ENCODE measurements around the gene MRPL28. TPM values are rescaled to one million over a fixed set of nuclear protein-coding genes. Genes with fewer than 3 reads are reported as not detected.

MRPL28 gene
- total and polyA plus RNA-seq, 2 donors (not counting 1 experiment from before 2014, with no cell fraction given): 65.2 to 86.5 TPM

DNA sequence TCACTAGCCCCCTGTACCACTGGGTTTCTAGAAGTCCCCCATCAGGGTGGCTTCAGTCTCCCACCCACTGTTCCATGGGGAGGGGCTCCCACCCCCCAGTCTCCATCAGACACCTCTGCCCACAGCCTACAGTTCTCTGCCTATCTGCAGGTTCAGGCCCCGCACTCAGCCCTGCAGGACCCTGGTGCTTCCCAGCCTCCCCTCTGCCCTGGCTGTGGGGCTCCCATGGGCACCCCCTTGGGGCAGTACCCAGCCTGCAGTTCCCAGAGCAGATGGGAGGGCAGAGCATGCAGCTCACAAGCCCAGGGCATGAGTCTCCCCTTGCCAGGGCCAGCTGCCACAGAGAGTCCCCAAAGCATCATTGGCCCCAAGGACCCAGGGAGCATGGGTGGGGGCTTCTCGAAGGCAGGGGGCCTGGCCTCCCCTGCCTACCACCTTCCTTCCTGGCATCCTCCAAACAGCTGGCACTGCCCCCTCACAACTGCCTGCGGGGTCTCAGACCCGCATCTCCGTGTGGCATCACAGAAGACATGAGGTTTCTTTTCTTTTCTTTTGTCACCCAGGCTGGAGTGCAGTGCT, 2.8 kb upstream of the MRPL28 start:
- Histone ChIP-seq H3K79me2 (ENCODE audit: control insufficient read depth, insufficient read depth, low read length) (peaks cover 2% of the 10 kb centered on the region), H3K36me3 (ENCODE audit: control insufficient read depth, insufficient read depth, low read length) (peaks cover 39% of the 10 kb centered on the region), H4K20me1 (ENCODE audit: control insufficient read depth, extremely low read depth, insufficient read depth, low read length) (no peaks in the 10 kb centered on the region), H3K27ac (ENCODE audit: insufficient read depth, low read length) (no peak overlapping the region), H3K4me2 (ENCODE audit: extremely low read depth, insufficient read depth, low read length) (no peak overlapping the region), H3K9me3 (ENCODE audit: control insufficient read depth, insufficient read depth, low read depth, low read length) (no peaks in the 10 kb centered on the region), H3K9ac (ENCODE audit: insufficient read depth, low read length) (no peak overlapping the region), H3K27me3 (ENCODE audit: control insufficient read depth, insufficient read depth, low read length) (no peaks in the 10 kb centered on the region), H3K4me3 (replicated peaks in 1 of 4; ENCODE audit: control extremely low read depth in 1 of 4, insufficient read depth in 1 of 4, low read depth in 3 of 4, low read length in 4 of 4) (no peak overlapping the region), H2AFZ (ENCODE audit: low read length) (no peak overlapping the region), H3K4me1 (ENCODE audit: control insufficient read depth, extremely low read depth, insufficient read depth, low read length) (peaks cover 2% of the 10 kb centered on the region)
- no peak for DNase-seq (ENCODE audit: low read depth in 2 of 2)
- TF ChIP-seq, protein P1, sequence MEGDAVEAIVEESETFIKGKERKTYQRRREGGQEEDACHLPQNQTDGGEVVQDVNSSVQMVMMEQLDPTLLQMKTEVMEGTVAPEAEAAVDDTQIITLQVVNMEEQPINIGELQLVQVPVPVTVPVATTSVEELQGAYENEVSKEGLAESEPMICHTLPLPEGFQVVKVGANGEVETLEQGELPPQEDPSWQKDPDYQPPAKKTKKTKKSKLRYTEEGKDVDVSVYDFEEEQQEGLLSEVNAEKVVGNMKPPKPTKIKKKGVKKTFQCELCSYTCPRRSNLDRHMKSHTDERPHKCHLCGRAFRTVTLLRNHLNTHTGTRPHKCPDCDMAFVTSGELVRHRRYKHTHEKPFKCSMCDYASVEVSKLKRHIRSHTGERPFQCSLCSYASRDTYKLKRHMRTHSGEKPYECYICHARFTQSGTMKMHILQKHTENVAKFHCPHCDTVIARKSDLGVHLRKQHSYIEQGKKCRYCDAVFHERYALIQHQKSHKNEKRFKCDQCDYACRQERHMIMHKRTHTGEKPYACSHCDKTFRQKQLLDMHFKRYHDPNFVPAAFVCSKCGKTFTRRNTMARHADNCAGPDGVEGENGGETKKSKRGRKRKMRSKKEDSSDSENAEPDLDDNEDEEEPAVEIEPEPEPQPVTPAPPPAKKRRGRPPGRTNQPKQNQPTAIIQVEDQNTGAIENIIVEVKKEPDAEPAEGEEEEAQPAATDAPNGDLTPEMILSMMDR (conservative IDR thresholded peaks at IDR 0.05 in 1 of 2, IDR thresholded peaks at IDR 0.05 in 1 of 2; ENCODE audit: low read depth in 1 of 2, low read length in 2 of 2): no peak
- no peak for TF ChIP-seq EZH2 (IDR thresholded peaks at IDR 0.05; ENCODE audit: low read length, missing control alignments)

DNA sequence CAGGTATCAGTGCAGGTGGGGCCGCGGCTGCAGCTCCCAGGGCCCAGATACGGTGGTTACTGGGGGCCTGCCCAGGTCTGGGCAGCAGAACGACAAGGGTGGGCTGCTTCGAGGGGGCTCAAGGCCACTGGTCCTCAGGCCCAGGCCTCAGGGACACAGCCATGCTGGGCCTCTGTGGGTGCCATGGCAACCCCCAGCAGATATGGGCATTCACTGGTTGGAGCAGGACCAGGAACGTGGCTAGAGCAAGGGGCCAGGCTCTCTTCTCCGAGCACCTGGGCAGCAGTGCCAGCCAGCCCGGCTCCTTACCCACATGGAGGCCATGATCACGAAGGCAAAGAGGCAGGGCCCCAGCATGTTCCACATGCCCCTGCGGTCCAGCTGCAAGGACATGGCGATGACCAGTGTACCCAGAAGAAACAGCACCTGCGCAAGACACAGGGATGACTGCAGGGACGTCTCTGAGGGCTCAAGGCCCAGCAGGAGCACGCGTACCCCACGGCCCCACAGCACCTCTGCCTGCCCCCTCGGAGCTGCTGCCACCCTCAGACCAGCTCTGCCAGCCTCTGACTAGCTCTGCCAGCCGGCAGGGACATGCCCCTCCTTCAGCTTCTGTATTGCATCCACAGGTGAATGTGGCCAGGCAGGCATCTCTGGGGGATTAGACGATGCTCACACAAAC, 2.1 kb upstream of the MRPL28 start:
- no peak overlapping the region for H3K4me3 ChIP-seq (replicated peaks in 1 of 4; ENCODE audit: control extremely low read depth in 1 of 4, insufficient read depth in 1 of 4, low read depth in 3 of 4, low read length in 4 of 4)
- no peak overlapping the region for H2AFZ ChIP-seq (ENCODE audit: low read length)
- H3K27ac ChIP-seq (ENCODE audit: insufficient read depth, low read length): no peak overlapping the region
- H3K4me1 ChIP-seq (ENCODE audit: control insufficient read depth, extremely low read depth, insufficient read depth, low read length): peaks cover 2% of the 10 kb centered on the region
- H4K20me1 ChIP-seq (ENCODE audit: control insufficient read depth, extremely low read depth, insufficient read depth, low read length): no peaks in the 10 kb centered on the region
- no peaks in the 10 kb centered on the region for H3K9me3 ChIP-seq (ENCODE audit: control insufficient read depth, insufficient read depth, low read depth, low read length)
- peaks cover 46% of the 10 kb centered on the region for H3K36me3 ChIP-seq (ENCODE audit: control insufficient read depth, insufficient read depth, low read length)
- DNase-seq (ENCODE audit: low read depth in 2 of 2): no peak
- no peaks in the 10 kb centered on the region for H3K27me3 ChIP-seq (ENCODE audit: control insufficient read depth, insufficient read depth, low read length)
- no peak overlapping the region for H3K9ac ChIP-seq (ENCODE audit: insufficient read depth, low read length)
- TF ChIP-seq EZH2 (IDR thresholded peaks at IDR 0.05; ENCODE audit: low read length, missing control alignments): no peak
- TF ChIP-seq, protein P1 (conservative IDR thresholded peaks at IDR 0.05 in 1 of 2, IDR thresholded peaks at IDR 0.05 in 1 of 2; ENCODE audit: low read depth in 1 of 2, low read length in 2 of 2): no peak
- no peak overlapping the region for H3K4me2 ChIP-seq (ENCODE audit: extremely low read depth, insufficient read depth, low read length)
- H3K79me2 ChIP-seq (ENCODE audit: control insufficient read depth, insufficient read depth, low read length): peaks cover 2% of the 10 kb centered on the region

DNA sequence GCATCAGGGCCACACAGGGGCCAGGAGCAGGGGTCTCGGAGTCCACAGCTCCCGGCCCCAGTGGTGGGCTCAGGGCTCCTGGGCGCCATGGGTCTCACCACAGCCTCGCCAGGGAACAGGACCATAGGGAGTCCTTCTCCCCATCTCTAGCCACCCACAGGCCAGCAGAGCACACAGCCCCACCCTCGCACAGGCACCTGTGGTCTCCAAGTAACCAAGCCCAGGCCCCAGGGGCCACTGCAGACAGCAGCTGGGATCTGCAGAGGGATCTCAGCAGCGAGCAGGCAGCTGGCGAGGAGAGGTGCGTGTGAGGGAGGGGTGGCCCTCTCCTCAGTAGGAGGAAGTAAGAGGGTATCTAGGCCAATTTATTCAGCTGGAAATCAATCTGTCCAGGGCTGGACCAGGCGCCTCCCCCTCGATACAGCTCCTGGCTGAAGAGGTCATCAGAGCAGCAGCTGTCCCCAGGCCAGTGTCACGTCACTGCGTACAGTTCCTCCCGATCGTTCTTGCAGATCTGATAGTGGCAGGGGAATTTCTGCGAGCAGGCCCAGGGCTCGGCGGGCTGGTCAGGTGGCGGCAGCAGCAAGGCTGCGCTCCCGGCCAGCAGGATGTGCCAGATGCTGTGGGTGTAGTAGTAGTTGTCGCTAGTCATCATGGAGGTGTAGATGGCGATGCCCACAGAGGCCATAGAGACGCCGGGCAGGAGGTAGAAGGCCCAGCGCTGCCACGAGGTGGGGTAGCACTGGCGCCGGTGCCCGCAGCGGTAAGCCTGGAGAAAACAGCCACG, 1.4 kb upstream of the MRPL28 start:
- Histone ChIP-seq H3K4me2 (ENCODE audit: extremely low read depth, insufficient read depth, low read length) (no peak overlapping the region), H3K4me3 (replicated peaks in 1 of 4; ENCODE audit: control extremely low read depth in 1 of 4, insufficient read depth in 1 of 4, low read depth in 3 of 4, low read length in 4 of 4) (no peak overlapping the region), H3K36me3 (ENCODE audit: control insufficient read depth, insufficient read depth, low read length) (peaks cover 51% of the 10 kb centered on the region)

More for the DNA sequence above, 1.4 kb upstream of the MRPL28 start:
- no peak for DNase-seq (ENCODE audit: low read depth in 2 of 2)
- Histone ChIP-seq H2AFZ (ENCODE audit: low read length) (no peak overlapping the region), H3K27me3 (ENCODE audit: control insufficient read depth, insufficient read depth, low read length) (no peaks in the 10 kb centered on the region), H3K4me1 (ENCODE audit: control insufficient read depth, extremely low read depth, insufficient read depth, low read length) (peaks cover 2% of the 10 kb centered on the region), H3K79me2 (ENCODE audit: control insufficient read depth, insufficient read depth, low read length) (peaks cover 2% of the 10 kb centered on the region), H3K27ac (ENCODE audit: insufficient read depth, low read length) (no peak overlapping the region), H3K9me3 (ENCODE audit: control insufficient read depth, insufficient read depth, low read depth, low read length) (no peaks in the 10 kb centered on the region), H4K20me1 (ENCODE audit: control insufficient read depth, extremely low read depth, insufficient read depth, low read length) (no peaks in the 10 kb centered on the region), H3K9ac (ENCODE audit: insufficient read depth, low read length) (no peak overlapping the region)
- no peak for TF ChIP-seq EZH2 (IDR thresholded peaks at IDR 0.05; ENCODE audit: low read length, missing control alignments)
- TF ChIP-seq, protein P1 (conservative IDR thresholded peaks at IDR 0.05 in 1 of 2, IDR thresholded peaks at IDR 0.05 in 1 of 2; ENCODE audit: low read depth in 1 of 2, low read length in 2 of 2): no peak

Measured in fibroblast of lung (primary cell).